ENCODE data around the gene TDRD3. TPM values are rescaled to one million over a fixed set of nuclear protein-coding genes. Genes with fewer than 3 reads are reported as not detected.

The TDRD3 gene
- total and polyA plus RNA-seq, 11 donors = 13.3 to 56.4 (median 36.8) TPM

DNA sequence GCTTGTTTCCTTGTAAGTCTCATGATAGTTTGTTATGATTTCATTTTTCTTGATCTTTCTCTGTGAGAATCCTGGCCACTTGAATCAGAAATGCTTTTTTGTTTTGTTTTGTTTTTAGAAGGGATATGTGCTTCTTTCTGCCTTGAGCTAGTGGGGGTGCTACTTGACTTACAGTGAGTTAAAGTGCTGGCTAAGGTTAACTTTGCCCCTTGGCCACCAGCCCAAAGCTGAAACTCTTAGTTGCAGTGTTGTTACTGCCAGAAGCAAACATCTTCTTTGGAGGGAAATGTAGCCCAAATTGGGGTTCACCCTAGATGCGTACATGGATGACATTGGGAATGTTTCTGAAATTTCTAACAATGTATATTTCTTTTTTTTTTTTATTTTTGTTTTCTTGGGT is 57.4 kb downstream of the TDRD3 start:
- no peaks in the 10 kb centered on the region for H3K27me3 ChIP-seq
- H3K4me3 ChIP-seq = no peak overlapping the region
- TF ChIP-seq, protein P1, sequence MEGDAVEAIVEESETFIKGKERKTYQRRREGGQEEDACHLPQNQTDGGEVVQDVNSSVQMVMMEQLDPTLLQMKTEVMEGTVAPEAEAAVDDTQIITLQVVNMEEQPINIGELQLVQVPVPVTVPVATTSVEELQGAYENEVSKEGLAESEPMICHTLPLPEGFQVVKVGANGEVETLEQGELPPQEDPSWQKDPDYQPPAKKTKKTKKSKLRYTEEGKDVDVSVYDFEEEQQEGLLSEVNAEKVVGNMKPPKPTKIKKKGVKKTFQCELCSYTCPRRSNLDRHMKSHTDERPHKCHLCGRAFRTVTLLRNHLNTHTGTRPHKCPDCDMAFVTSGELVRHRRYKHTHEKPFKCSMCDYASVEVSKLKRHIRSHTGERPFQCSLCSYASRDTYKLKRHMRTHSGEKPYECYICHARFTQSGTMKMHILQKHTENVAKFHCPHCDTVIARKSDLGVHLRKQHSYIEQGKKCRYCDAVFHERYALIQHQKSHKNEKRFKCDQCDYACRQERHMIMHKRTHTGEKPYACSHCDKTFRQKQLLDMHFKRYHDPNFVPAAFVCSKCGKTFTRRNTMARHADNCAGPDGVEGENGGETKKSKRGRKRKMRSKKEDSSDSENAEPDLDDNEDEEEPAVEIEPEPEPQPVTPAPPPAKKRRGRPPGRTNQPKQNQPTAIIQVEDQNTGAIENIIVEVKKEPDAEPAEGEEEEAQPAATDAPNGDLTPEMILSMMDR (IDR thresholded peaks at IDR 0.05) = no peak
- TF ChIP-seq POLR2A (IDR thresholded peaks at IDR 0.05) = no peak
- 93 to 98% (median 96%) methylated on average over 1 of the region's 1 CpG for WGBS, 4 donors
- no peaks in the 10 kb centered on the region for H3K4me1 ChIP-seq
- no peaks in the 10 kb centered on the region for H3K9me3 ChIP-seq
- intact Hi-C loops (cut with DNase I) = loop anchor here in 1 of 10 donors (10.0 kb wide), 1 partner anchor 1500 kb away; no protein-coding TSS in a partner anchor
- DNase-seq = no peak
- peaks cover 0 to 4% (median 0%) of the 10 kb centered on the region in 9 donors for H3K36me3 ChIP-seq
- ATAC-seq = no peak
- no peak overlapping the region for H3K27ac ChIP-seq

DNA sequence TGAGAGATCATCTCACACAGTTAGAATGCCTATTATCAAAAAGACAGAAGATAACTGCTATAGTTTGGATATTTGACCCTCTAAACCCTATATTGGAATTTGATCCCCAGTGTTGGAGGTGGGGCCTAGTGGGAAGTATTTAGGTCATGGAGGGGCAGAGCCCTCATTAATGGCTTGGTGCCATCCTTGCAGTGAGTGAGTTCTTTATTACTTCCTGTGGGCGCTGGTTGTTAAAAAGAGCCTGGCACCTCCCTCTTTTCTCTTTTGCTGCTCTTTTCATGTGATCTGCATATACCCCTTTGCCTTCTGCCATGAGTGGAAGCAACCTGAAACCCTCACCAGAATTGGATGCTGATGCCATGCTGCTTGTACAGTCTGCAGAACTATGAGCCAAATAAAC is 66.8 kb downstream of the TDRD3 start:
- no peak overlapping the region for H3K27ac ChIP-seq

DNA sequence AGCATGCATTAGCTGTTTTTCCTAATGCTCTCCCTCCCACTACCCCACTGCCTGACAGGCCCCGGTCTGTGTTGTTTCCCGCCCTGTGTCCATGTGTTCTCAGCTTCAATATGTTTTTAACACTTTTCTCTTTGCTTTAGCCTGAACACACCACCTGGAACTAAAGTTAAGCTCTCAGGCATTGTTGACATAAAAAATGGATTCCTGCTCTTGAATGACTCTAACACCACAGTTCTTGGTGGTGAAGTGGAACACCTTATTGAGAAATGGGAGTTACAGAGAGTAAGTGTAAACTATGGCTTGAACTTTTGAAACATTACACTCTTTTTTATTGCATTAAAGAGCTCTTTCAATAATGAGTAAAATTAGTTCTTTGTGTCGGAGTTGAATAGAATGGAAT is 70.1 kb downstream of the TDRD3 start:
- Histone ChIP-seq H3K27ac (no peak overlapping the region), H3K36me3 (peaks cover 0 to 47% (median 13%) of the 10 kb centered on the region in 9 donors), H3K4me1 (no peaks in the 10 kb centered on the region), H3K4me3 (no peak overlapping the region), H3K27me3 (no peaks in the 10 kb centered on the region), H3K9me3 (peaks cover 0 to 12% (median 0%) of the 10 kb centered on the region in 12 donors)
- DNase-seq (no peak), ATAC-seq (no peak)
- WGBS, 4 donors = 95 to 100% (median 96%) methylated on average over 3 of the region's 3 CpGs
- TF ChIP-seq POLR2A (IDR thresholded peaks at IDR 0.05) = no peak
- TF ChIP-seq, protein P1 (IDR thresholded peaks at IDR 0.05) = no peak
- intact Hi-C loops (cut with DNase I) = no loop called here

More for the DNA sequence above, 66.8 kb downstream of the TDRD3 start:
- Histone ChIP-seq H3K36me3 (peaks cover 0 to 52% (median 19%) of the 10 kb centered on the region in 9 donors), H3K4me1 (no peaks in the 10 kb centered on the region), H3K27me3 (no peaks in the 10 kb centered on the region), H3K9me3 (no peaks in the 10 kb centered on the region), H3K4me3 (no peak overlapping the region)
- DNase-seq (no peak), ATAC-seq (no peak)
- WGBS, 4 donors = 69 to 84% (median 80%) methylated on average over 1 of the region's 1 CpG
- intact Hi-C loops (cut with DNase I) = no loop called here
- TF ChIP-seq POLR2A (IDR thresholded peaks at IDR 0.05) = no peak
- TF ChIP-seq, protein P1 (IDR thresholded peaks at IDR 0.05) = no peak

DNA sequence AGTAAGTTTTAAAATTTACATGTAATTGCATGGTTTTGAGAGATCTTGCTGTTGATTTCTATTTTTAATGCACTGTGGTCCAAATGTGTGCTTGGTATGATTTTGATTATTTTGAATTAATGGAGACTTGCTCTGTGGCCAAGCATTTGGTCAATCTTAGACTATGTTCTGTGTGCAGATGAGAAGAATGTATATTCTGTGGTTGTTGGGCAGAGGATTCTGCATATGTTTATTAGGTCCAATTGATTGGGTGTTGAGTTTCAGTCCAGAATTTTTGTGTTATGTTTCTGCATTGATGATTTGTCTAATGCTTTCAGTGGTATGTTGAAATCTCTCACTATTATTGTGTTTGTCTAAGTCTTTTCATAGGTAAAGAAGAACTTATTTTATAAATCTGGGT is 82.3 kb downstream of the TDRD3 start:
- DNase-seq = no peak
- no peaks in the 10 kb centered on the region for H3K27me3 ChIP-seq
- TF ChIP-seq, protein P1 (IDR thresholded peaks at IDR 0.05) = no peak
- TF ChIP-seq POLR2A (IDR thresholded peaks at IDR 0.05) = no peak
- intact Hi-C loops (cut with DNase I) = no loop called here
- no peaks in the 10 kb centered on the region for H3K4me1 ChIP-seq
- ATAC-seq = no peak
- H3K27ac ChIP-seq = no peak overlapping the region
- peaks cover 0 to 50% (median 8%) of the 10 kb centered on the region in 12 donors for H3K9me3 ChIP-seq
- H3K36me3 ChIP-seq = peaks cover 0 to 36% (median 5%) of the 10 kb centered on the region in 9 donors
- no peak overlapping the region for H3K4me3 ChIP-seq

Data from heart left ventricle (tissue), 16 donors.